NCI-H187 treated with DMSO at 0.1 percent for 48 hours (cell line): ENCODE results near the gene CFAP298.
A peak's percentile ranks its signal among the peaks of the same experiment; 100 is the strongest.
"Not testable (repeated sequence)": the region's sequence is repeated elsewhere in the genome, so short reads cannot be mapped to it uniquely, and the experiment has no call there.

Experiments used
- DNase-seq: peaks from one replicate; lab custom pipeline; 2025; lab: John Stamatoyannopoulos, UW

Gene CFAP298

GRCh38 chr21:32612075-32612998, at the start of gene CFAP298:
CFAP298 (minus strand) TSS chr21:32612377; CDS start chr21:32612243, 134 bp downstream.
- peak; percentile 66 for DNase-seq

- not testable (repeated sequence) for DNase-seq
These were observed 49.0 kb upstream of the CFAP298 start for GRCh38 chr21:32661026-32661782.

- no peak for DNase-seq
These were observed 46.3 kb upstream of the CFAP298 start for GRCh38 chr21:32658524-32658923.

DNA sequence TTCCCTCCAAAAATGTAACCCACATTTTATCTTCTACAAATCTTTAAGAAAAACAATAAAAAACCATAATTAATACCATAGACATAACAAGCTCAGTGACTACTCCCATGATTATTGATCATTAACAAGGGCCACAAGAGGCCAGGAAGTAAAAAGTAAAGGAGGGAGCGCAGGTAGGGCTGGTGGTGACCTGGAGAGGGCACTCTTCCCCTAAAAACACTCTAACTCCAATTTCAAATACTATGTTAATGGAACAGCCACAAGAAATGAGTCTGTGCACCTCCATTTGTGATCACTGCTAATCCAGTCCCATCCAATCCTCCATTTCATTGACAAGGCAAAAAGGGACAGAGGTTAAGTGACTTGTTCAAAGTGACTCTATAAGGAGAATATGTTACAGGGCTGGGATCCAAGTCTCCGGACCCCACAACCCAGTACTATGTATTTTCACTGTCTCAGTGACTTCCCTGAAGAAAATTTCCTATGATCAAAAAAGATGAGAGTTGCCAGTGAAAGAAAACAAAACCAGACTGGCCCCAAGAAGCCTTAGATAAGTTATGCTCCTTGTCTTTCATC, 41.2 kb upstream of the CFAP298 start:
- no peak for DNase-seq

DNA sequence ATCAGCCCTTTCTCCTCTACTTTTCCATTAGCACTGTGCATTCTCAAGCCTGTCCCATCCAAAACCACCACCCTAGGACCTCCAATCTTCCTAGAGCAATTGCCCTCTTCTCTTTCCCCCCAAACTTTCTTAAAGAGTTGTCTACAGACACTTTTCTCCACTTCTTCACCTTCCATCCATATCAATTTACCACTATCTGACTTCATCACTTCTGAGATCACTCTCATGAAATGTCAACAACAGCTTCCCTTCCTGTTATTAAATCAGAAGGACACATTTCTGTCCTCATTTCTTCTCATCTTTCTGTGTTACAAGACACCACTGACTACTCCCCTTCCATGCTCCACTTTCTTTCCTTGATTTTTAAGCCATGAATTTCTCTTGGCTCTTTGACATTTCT, 36.0 kb upstream of the CFAP298 start:
- DNase-seq: no peak

DNA sequence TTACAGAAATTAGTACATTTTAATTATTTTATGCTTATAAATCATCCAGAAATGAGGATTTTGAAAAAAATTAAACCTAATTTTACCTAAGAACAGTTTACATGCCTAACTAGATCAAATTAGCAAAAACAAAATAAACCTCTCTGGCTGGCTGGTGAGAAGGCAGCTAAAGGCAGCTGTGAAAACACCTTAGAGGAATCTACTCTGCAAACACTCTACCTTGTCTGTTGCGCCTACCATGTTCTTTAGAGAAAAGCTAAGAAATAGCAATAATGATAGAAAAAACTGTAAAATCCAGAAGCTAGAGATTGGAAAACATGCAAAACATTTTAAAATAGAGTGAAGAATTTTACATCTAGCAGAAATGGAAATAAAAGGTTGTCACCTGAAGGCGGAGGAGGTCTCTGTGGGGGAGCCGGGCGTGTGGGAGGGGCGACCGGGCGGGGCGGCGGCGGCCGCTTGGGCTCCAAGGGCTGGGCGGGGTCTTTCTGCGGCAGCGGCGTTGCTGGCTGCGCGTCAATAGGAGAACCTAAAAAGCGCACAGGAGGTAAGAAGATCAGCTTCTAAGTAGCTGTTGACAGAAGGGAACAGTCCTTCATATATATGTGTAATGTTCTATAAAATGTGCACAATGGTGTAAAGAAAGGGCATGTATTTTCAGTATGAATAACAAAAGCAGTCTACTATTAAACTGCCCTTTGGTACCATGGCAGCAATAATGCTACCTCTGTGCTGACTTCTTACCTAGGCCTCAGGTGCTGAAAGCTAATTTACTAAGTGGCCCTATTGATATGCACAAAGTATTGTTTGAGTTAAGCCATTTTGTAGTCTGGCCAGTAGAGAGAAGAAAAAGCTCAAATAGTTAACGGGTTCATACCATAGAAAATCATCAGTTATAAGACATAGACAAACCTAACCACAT, 33.3 kb upstream of the CFAP298 start:
- DNase-seq: no peak

DNA sequence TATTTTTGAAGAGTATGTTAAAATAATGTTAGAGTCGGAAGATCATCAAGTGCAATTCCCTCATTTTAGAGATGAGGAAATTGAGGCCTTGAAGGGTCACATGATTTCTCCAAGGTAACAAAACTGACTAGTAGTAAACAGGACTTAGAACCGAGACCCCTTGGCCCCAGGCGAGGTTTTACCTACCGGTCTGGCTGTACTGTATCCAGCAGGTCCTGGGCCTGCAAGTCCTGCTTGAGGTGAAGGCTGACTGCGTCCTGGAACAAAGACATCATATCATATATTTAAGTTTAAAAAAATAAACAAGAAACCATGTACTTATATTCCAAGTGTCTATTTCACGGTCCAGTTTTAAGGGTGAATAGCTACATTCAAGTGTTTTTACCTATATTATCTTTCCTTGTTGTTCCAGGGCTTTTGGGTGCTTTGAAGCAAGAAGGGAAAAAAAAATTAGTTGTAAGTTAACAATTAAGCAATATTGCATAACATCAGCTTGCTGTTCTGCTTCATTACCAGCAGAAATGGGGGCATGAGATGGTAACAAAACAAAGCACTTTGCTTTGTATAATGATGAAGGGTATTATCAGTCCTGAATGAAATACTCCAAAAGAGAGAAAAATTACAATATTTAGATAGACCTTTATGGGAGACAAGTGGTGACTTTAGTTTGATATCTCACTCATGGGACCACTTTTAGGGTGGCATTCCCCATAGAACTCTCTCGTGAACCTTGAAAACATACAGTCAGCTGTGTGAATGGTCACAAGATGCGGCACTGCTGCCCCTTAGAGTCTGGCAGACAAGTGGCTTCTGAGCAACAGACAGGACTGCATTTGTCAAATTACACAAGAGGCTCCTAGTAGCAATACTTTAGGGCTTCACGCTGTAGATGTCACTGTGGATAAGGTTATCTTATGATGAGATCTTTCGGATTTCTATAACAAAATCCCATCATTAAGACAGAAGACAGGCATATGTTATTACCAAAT, 29.8 kb upstream of the CFAP298 start:
- no peak for DNase-seq

DNA sequence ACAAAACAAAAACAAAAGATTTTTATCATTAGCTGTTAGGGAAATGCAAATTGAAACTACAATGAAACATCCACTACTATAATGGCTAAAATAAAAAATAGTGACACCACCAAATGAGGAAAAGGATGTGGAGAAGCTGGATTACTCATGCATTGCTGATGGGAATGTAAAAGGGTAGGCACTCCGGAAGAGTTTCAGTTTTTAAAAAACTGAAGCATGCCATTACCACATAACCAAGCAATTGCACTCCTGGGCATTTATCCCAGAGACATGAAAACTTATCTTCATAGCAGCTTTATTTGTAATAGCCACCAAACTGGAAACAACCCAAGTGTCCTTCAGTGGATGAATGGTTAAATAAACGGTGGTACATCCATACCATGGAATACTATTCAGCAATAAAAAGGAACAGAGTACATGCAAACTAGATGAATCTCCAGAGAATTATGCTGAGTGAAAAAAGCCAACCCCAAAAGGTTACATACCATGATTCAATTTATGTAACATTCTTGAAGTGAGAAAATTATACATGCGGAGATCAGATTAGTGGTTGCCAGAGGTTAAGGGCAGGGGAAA, 14.5 kb upstream of the CFAP298 start:
- DNase-seq: no peak

- not testable (repeated sequence) for DNase-seq
These were observed 6.0 kb upstream of the CFAP298 start for GRCh38 chr21:32618218-32618617.

GRCh38 chr21:32613436-32614043, 1.4 kb upstream of the CFAP298 start:
- DNase-seq: no peak

DNA sequence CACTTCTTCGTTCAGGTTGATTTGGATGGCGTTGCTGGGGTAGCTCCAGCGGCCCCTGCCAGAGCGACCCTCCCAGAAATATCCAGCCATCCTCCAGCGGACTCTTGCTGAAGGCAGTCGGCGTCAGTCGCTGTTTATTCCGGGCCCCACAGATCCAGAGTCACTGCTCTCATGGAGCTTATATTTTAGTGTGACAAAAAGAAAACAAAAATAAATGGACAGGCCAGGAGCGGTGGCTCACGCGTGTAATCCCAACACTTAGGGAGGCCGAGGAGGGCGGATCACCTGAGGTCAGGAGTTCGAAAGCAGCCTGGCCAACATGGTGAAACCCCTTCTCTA, 791 bp upstream of the CFAP298 start:
- no peak for DNase-seq

DNA sequence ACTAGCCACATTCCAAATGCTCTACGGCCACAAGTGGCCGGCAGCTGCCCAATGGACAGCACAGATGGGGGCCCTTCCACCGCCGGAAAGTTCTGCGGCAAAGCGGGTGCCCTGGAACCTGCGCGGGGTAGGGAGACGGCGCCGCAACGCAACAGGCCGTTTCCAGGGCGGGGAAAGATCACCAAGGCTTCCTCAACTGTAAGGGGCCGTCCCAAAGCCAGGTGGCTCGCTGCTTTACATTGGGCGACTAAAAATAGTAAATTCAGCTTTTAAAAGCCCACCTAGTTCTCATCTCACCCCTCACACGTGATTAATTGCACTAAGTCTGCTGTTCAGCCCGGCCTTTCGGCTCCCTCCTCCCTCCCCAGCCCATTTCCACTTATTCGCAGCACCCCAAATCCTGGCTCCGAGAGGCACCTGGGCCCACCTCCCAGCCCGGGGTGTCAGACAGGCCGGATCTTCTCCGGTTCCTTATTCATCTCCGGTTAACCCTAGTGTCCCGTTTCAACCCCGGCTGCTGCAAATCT, 643 bp downstream of the CFAP298 start:
- no peak for DNase-seq

DNA sequence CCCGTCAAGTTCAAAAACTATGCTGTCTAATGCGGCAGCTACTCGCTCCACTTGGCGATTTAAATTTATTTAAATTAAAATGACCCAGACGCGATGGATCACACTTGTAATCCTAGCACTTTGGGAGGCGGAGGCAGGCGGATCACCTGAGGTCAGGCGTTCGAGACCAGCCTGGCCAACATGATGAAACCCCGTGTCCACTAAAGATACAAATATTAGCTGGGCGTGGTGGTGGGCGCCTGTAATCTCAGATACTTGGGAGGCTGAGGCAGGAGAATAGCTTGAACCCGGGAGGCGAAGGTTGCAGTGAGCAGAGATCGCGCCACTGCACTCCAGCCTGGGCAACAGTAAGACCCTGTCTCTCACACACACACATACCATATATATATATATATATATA, 1.2 kb downstream of the CFAP298 start:
- DNase-seq: not testable (repeated sequence)

GRCh38 chr21:32608851-32609250, 3.3 kb downstream of the CFAP298 start:
- DNase-seq: no peak

DNA sequence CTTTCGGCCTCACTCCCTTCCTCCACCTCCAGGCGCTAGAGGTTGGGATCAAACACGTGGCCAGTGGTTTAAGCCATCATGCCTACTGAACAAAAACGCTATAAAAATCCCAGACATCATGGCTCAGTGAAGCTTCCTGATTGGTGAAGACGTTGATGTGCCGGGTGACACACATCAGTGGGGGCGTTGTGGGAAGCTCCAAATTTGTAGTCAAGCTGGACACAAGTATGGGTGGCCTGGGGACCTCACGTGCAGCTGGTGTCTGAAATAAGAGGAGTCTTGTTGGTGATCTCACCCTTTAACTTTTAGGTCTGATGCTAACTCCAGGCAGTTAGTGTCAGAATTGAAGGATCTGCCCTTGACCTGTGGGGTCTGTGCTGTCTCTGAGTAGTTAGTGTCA, 6.7 kb downstream of the CFAP298 start:
- DNase-seq: no peak

- no peak for DNase-seq
These were observed 7.7 kb downstream of the CFAP298 start for GRCh38 chr21:32604464-32604863.

DNA sequence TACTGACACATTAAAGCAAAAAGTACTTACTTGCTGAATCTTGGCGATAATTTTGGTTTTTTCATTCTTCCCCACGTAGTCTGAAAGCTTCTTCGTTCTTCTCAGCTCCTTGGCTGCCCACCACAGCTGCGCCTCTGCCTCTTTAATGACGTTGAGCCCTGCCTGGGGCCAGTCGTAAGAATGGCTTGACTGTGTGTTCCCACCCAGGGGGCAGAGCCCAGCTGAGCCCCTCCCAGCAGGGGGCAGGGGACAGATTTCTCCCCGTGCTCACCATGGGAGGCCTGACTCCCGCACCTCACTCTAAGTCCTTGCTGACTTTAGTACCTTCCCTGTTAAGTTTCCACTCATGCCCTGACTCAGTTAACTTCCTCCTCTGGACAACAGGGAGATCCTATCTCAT, 9.0 kb downstream of the CFAP298 start:
- DNase-seq: no peak

- DNase-seq: no peak
These were observed 10.1 kb downstream of the CFAP298 start for GRCh38 chr21:32602099-32602498.

DNA sequence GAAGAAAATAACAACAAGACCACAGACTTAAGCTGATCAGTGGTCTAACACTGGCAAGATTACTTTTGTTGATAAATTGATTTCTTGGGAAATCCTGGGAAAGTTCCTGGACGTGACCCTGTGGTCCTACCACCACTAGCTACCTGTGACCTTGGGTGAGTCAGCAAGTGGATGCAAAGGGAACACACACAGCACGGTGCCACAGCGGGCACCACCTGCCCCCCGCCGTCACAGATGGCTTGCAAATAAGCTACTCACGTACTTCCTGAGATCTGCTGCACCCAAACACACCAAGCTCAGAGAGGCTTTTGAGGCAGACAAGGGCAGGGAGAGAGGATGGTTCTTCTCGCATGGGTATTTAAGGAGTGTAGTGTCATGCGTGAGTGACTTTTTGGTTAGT, 12.7 kb downstream of the CFAP298 start:
- no peak for DNase-seq
